HG03457 (cell line): ENCODE measurements around the gene ANKRD37.

Experiments used
- ATAC-seq: cut with Tn5 transposase; IDR thresholded peaks from one replicate; pipeline ENCODE4 v1.9.1; 2021; ENCODE audit warnings: moderate number of reproducible peaks; ENCODE audit not compliant: unreplicated experiment

The ANKRD37 gene

GRCh38 chr4:185379326-185380295 is 17.0 kb upstream of the ANKRD37 start:
- ATAC-seq, result no peak

GRCh38 chr4:185380320-185380719 is 16.3 kb upstream of the ANKRD37 start:
- no peak for ATAC-seq

- ATAC-seq, result no peak
Observed at GRCh38 chr4:185381288-185382196, 15.1 kb upstream of the ANKRD37 start.

GRCh38 chr4:185382754-185383153 is 13.9 kb upstream of the ANKRD37 start:
- no peak for ATAC-seq

GRCh38 chr4:185383451-185383850 is 13.2 kb upstream of the ANKRD37 start:
- no peak for ATAC-seq

GRCh38 chr4:185384061-185384460 is 12.6 kb upstream of the ANKRD37 start:
- ATAC-seq, result no peak

GRCh38 chr4:185384930-185385331 is 11.7 kb upstream of the ANKRD37 start:
- ATAC-seq, result no peak

- no peak for ATAC-seq
Observed at GRCh38 chr4:185387957-185388356, 8.7 kb upstream of the ANKRD37 start.

GRCh38 chr4:185390941-185391340 is 5.7 kb upstream of the ANKRD37 start:
- ATAC-seq, result no peak

- no peak for ATAC-seq
Observed at GRCh38 chr4:185392156-185392555, 4.5 kb upstream of the ANKRD37 start.

GRCh38 chr4:185394568-185395237 is 1.9 kb upstream of the ANKRD37 start:
- ATAC-seq, result no peak

- no peak for ATAC-seq
Observed at GRCh38 chr4:185395238-185395955, 1.2 kb upstream of the ANKRD37 start, which contains the start of gene LRP2BP. LRP2BP (minus strand) TSS chr4:185395924; CDS start chr4:185378186, 17,738 bp downstream.

GRCh38 chr4:185395956-185396723 is 501 bp upstream of the ANKRD37 start:
- peak; percentile 75 for ATAC-seq

GRCh38 chr4:185398618-185399017 is 2.0 kb downstream of the ANKRD37 start:
- ATAC-seq, result no peak

- no peak for ATAC-seq
Observed at GRCh38 chr4:185399466-185399865, 2.8 kb downstream of the ANKRD37 start.

GRCh38 chr4:185404031-185404430 is 7.4 kb downstream of the ANKRD37 start:
- ATAC-seq, result no peak

- ATAC-seq, result peak; percentile 49
Observed at GRCh38 chr4:185405296-185405999, 8.8 kb downstream of the ANKRD37 start.

GRCh38 chr4:185408432-185408831 is 11.8 kb downstream of the ANKRD37 start:
- no peak for ATAC-seq

- no peak for ATAC-seq
Observed at GRCh38 chr4:185411849-185412248, 15.2 kb downstream of the ANKRD37 start.
